ENCODE measurements around the gene C5AR2. TPM values are rescaled to one million over a fixed set of nuclear protein-coding genes. Genes with fewer than 3 reads are reported as not detected.
"Not testable (repeated sequence)": the region's sequence is repeated elsewhere in the genome, so short reads cannot be mapped to it uniquely, and the experiment has no call there.

The C5AR2 gene
- total RNA-seq, 1 donor from 2014 or later: 0.42 TPM

DNA sequence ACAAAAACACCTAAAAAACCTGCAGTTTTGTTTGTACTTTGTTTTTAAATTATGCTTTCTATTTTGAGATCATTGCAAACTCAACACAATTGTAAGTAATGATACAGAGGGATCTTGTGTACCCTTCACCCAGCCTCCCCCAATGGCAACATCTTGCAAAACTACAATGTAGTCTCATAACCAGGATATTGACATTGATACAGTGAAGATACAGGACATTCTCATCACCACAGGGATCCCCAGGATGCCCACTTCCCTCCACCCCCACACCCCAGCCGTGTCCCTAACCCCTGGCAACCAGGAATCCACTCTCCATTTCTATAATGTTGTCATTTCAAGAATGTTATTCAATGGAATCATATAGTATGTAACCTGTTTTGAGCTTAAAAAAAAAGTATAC lies 10.3 kb upstream of the C5AR2 start:
- DNase-seq (no peak), ATAC-seq (no peak)
- intact Hi-C loops (cut with micrococcal nuclease): no loop called here

DNA sequence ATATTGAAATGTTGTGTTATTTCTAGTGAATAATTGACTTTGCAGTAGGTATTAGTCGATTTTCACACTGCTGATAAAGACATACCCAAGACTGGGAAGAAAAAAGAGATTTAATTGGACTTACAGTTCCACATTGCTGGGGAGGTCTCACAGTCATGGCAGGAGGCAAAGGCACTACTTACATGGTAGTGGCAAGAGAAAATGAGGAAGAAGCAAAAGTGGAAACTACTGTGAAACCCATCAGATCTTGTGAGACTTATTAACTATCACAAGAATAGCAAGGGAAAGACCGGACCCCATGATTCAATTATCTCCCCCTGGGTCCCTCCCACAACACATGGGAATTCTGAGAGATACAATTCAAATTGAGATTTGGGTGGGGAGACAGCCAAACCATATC lies 9.9 kb upstream of the C5AR2 start:
- ATAC-seq: no peak
- no peak for DNase-seq
- intact Hi-C loops (cut with micrococcal nuclease): no loop called here

DNA sequence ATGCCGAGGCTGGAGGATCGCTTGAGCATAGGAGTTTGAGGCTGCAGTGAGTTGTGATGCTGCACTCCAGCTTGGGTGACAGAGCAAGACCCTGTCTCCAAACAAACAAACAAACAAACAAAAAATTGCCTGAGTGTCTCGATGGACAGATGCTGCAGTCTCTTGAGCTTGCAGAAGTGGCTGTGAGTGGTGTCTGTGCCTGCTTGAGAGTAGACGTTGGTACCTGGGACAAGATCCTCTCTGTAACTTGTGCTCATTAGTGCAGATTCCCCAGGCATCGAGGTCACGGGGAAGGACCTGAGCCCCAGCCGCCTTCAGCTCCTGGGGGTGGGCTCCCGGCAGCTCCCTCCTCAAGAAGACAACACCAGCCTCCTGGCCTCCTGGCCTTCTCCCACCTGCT lies 8.6 kb upstream of the C5AR2 start:
- intact Hi-C loops (cut with micrococcal nuclease): no loop called here
- ATAC-seq (no peak), DNase-seq (no peak)

DNA sequence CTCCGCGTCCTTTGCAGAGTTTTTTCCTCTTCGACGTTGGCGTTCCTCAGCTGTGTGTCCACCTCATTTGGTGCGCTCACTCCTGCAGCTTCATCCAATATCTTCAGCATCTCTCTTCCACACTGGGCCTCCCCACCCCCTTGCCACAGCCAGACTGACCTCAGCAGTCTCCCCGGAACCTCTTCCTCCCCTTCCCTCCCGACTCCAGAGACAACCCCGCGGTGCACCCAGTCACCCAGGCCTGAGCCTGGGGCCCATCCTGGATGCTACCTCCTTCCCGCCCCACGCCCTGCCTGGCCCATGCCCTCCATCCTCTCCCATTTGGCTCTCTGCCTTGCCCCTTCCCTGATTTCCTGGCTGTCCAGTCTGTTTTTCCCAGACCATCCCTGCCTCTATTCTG lies 8.1 kb upstream of the C5AR2 start:
- intact Hi-C loops (cut with micrococcal nuclease): no loop called here
- peak; percentile 68 for ATAC-seq
- no peak for DNase-seq

DNA sequence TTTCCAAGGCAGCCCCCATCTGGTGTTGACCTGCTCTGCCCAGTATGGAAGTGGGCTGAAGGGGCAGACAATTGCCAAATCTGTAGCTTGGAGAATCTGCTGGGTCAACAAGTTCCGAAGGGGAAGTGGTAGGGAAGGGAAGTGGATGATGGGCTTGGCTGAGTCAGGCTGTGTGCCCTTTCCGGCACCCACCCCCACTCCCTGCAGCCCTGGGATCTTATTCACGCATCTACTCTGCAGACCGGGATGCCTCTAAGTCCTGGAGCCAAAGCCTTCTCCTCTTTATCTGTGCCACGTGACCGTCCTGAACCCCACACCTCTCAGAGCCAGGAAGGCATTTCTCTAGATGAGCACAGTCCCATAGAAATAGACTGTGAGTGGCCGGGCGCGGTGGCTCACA lies 7.5 kb upstream of the C5AR2 start:
- peak; percentile 89 for ATAC-seq
- intact Hi-C loops (cut with micrococcal nuclease): no loop called here
- no peak for DNase-seq

DNA sequence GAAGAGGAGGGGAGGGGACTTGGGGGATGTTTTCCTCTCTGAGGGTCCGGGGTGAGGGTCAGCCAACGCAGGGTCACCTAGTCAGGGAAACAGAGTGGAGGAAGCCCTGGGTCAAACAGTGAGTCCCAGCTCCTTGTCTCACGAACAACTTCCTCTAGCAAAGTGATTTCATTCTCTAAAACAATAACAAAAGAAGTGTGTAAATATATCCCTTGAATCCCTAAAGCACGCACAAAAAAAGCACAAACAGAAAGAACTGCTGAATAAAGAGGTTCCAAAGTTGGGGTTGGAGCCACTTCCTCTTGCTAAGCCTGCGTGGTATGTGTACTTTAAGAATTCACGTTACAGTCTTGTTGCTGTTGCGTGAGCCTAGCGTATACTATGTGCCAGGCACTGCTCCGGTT lies 1.5 kb upstream of the C5AR2 start:
- intact Hi-C loops (cut with micrococcal nuclease): no loop called here
- ATAC-seq: peak; percentile 79
- DNase-seq: no peak

DNA sequence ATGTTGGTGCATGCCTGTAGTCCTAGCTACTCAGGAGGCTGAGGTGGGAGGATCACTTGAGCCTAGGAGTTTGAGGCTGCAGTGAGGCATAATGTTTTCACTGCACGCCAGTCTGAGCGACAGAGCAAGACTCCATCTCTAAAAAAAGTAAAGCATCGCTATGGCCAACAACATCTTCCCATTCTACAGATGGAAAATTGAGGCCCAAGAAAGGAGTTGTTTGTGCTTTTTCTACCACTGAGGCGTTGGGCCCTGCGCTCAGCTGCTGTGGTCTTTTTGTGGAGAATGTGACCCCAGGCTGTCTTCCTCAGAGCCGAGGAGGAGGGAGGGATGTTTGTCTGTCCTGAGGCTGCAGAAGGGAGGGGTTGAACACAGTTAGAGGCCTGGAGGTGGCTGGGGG lies 485 bp upstream of the C5AR2 start:
- ATAC-seq (no peak), DNase-seq (no peak)
- intact Hi-C loops (cut with micrococcal nuclease): no loop called here

DNA sequence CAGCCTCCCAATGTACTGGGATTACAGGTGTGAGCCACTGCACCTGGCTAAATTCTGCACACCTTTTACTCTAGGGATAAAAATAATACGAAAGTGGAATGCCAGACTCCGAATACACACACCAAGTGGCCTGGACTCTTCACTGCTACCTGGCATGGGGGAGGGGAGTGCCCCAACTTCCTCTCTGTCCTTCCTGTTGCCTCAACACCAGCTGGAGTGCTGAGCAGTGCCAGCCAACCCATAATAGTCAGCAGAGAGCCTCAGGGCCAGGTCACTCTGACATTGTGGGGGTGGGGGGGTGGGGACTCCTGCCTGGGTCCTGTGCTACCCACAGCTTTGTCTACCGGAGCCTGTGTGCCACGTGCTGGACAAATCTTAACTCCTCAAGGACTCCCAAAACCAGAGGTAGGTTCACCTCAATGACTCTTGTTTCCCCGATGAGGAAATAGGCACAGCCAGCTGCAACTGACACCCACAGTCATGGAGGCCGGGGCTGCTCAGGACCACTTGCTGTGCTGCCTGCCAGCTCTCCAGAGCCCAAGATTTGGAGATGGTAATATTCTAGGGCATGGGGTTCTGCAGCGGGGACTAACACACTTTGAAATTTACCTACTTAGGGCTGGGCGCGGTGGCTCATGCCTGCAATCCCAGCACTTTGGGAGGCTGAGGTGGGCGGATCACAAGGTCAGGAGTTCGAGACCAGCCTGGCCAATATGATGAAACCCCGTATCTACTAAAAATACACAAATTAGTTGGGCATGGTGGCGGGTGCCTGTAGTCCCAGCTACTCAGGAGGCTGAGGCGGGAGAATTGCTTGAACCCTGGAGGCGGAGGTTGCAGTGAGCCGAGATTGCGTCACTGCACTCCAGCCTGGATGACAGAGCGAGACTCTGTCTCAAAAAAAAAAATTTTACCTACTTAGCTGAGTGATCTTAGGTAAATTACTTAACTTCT lies 5.1 kb downstream of the C5AR2 start:
- intact Hi-C loops (cut with micrococcal nuclease): not testable (repeated sequence)
- peak; percentile 56 for DNase-seq
- ATAC-seq: peak; percentile 78

DNA sequence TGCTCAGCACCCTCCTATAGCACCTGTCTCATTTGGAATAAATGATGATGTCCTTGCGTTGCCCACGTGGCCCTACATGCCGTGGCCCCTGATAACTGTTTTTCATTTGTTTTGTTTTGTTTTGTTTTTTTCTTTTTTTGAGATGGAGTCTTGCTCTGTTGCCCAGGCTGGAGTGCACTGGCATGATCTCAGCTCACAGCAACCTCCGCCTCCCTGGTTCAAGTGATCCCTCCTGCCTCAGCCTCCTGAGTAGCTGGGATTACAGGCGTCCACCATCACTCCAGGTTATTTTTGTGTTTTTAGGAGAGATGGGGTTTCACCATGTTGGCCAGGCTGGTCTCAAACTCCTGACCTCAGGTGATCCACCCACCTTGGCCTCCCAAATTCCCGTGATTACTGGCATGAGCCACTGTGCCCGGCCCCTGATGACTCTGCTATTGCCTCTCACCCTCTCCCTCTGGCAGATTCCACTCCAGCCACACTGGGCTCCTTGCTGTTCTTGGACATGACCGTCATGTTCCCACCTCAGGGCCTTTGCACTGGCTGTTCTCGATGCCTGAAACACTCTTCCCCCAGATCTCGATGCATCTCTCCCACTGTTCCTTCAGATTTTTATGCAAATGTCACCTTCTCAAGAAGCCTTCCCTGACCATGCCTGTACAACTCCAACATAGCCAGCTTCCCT lies 7.4 kb downstream of the C5AR2 start:
- DNase-seq (no peak), ATAC-seq (no peak)
- intact Hi-C loops (cut with micrococcal nuclease): no loop called here

DNA sequence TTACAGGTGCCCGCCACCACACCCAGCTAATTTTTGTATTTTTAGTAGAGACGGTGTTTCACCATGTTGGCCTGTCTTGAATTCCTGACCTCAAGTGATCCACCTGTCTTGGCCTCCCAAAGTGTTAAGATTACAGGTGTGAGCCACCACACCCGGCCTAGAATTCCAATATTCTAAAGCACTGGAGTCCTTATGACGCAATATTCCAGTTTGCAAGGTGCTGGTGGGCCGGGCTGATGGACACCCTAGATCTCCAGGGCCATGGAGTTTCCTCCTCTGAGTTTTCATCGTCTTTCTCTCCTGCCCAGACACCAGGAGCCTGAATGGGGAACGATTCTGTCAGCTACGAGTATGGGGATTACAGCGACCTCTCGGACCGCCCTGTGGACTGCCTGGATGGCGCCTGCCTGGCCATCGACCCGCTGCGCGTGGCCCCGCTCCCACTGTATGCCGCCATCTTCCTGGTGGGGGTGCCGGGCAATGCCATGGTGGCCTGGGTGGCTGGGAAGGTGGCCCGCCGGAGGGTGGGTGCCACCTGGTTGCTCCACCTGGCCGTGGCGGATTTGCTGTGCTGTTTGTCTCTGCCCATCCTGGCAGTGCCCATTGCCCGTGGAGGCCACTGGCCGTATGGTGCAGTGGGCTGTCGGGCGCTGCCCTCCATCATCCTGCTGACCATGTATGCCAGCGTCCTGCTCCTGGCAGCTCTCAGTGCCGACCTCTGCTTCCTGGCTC lies 8.7 kb downstream of the C5AR2 start:
- DNase-seq (no peak), ATAC-seq (no peak)
- intact Hi-C loops (cut with micrococcal nuclease): no loop called here

DNA sequence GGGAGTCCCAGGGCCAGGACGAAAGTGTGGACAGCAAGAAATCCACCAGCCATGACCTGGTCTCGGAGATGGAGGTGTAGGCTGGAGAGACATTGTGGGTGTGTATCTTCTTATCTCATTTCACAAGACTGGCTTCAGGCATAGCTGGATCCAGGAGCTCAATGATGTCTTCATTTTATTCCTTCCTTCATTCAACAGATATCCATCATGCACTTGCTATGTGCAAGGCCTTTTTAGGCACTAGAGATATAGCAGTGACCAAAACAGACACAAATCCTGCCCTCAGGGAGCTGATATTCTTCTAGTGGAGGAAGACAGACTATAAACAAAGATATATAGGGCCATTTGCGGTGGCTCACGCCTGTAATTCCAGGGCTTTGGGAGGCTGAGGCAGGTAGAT lies 9.8 kb downstream of the C5AR2 start:
- no peak for DNase-seq
- ATAC-seq: no peak
- intact Hi-C loops (cut with micrococcal nuclease): no loop called here

DNA sequence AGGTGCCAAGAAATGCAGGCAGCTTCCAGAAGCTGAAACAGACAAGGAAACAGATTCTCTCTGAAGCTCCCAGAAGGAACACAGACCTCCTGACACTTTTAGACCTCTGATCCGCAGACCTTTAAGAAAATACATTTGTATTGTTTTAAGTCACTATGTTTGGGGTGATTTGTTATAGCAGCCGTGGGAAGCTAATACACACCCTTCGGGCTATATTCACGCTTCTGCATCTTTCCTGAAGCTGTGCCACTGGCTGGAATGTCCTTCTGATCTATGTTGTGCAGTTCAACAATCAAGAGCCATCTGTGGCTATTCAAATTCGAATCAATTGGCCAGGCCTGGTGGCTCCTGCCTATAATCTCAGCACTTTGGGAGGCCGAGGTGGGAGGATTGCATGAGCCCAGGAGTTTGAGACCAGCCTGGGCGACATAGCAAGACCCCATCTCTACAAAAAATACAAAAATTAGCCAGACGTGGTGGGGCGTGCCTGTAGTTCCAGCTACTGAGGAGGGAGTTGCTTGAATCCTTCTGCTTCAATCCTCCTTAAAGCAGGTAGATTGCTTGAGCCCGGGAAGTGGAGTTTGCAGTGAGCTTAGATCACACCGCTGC lies 11.3 kb downstream of the C5AR2 start:
- intact Hi-C loops (cut with micrococcal nuclease): no loop called here
- no peak for ATAC-seq
- no peak for DNase-seq

DNA sequence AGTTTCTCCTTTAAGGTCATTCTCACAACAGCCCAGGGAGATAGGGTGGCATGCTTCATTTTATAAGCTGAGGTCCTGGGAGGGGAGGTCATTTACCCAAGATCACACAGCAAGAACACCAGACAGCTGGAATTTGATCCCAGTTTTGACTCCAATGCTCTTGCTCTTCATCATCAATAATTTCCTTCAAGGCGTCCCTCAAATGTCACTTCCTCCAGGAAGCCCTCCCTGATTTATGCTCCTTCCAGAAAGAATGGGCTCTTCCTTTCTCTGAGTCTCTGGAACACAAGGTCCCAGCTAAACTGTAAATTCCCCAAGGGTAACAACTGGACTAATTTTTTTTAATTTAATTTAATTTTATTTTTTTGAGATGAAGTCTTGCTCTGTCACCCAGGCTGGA lies 12.4 kb downstream of the C5AR2 start:
- ATAC-seq: no peak
- intact Hi-C loops (cut with micrococcal nuclease): no loop called here
- no peak for DNase-seq

DNA sequence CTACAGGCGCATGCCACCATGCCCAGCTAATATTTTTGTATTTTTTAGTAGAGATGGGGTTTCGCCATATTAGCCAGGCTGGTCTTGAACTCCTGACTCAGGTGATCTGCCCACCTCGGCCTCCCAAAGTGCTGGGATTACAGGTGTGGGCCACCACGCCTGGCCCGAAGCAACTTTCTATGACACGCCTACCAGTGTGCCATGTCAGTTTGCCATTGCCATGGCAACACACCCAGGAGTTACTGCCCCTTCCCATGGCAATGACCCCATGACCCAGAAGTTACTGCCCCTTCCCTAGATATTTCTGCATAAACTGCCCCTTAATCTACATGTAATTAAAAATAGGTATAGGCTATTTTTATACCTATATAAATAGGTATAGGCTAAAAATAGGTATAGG lies 14.0 kb downstream of the C5AR2 start:
- intact Hi-C loops (cut with micrococcal nuclease); ATAC-seq; DNase-seq: not testable (repeated sequence)

DNA sequence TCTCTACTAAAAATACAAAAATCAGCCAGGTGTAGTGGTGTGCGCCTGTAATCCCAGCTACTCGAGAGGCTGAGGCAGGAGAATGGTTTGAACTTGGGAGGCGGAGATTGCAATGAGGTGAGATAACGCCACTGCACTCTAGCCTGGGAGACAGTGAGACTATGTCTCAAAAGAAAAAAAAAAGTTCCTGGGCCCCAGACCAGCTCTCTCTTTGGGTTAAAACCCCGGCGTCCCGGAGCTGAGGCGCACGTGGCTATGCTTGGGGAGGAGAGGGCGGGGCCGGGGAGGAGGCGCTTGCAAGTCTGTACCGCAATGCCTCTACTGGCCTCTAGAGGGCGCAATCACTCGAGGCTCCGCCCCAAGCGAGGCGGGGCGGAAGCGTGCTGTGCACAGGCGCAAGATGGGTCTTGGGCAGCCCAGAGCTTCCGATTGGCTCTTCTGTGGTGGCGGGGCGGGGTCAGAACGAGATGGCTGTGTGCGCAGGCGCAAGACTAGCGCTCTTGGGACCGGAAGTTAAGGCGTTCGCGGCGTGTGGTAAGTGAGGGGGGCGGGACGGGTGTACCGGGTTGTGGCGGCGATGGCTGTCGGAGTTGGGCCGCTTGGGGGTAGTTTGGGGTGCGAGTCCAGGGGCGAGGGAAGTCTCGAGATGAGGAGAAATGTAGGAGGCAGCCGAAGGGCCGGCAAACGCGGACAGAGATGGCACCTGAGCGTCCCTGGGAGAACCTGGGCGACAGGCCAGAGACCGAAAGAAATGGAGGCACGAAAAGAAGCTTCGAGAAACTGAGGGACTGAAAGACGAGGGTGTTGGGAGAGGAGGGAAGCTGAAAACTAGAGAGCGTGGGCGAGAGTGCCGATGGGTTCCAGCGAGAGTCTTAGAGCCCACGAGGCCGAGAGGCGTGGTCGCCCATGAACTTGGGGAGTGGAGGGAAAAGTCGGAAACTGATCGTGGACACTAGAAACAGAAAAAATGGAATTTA lies 17.1 kb downstream of the C5AR2 start, which contains the start of gene DHX34:
Gene DHX34, plus strand, starts transcription at position 497 of the 977 bp plus-strand sequence. CDS start 3,716 bp downstream, outside the sequence.
- DNase-seq: peak; percentile 99

DNA sequence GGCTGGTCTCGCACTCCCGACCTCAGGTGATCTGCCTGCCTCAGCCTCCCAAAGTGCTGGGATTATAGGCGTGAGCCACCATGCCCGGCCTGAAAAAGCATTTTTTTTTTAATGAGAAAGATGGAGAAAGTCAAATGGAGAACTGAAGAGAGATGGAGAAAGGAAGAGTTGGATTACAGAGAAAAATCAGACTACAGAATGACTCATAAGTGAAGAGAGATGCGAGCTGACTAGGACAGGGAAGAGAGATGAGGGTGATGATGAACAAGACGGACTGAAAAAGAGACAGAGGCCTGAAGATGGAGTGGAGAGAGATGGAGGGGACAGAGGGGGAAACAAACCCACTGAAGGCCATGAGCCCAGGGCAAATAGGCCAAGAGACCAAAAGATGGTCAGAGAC lies 18.7 kb downstream of the C5AR2 start:
- no peak for DNase-seq
- ATAC-seq: no peak
- intact Hi-C loops (cut with micrococcal nuclease): no loop called here

More for the DNA sequence above, 17.1 kb downstream of the C5AR2 start, which contains the start of gene DHX34:
- intact Hi-C loops (cut with micrococcal nuclease): no loop called here
- peak; percentile 100 for ATAC-seq

DNA sequence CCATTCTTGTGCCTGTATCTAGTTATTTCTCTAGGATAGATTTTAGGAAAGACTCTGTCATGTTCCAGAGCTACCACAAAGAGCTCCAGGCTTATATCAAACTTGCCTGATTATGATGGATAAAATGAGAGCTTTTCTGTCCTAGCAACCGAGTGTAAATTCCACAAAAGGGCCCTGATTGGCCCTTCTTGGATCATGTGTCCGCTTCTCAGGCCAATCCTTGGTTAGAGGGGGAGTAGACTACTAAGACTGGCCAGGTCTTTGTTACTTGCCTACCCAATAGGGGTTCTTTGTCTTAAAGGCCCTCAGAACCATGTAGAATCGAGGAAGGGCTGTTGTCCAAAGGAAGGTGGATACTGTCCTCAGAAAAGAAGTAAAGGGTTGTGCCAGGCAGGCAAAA lies 19.6 kb downstream of the C5AR2 start:
- ATAC-seq (no peak), DNase-seq (no peak)
- intact Hi-C loops (cut with micrococcal nuclease): no loop called here

DNA sequence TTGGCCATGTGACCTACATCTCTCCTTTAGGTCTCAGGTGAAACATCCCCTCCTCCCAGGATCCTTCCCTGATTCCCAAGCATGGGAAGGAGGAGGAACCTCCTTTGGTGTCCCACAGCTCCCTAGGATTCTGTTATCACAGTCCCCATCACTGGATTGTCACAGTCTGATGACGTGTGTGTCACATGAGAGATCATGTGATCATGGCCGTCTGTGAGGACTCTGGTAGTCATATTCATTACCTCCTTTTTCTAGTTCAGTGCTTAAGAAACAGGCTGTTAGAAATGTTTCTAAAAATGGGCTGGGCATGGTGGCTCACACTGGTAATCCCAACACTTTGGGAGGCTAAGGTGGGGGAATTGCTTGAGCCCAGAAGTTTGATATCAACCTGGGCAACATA lies 20.1 kb downstream of the C5AR2 start:
- no peak for ATAC-seq

More for the DNA sequence above, 20.1 kb downstream of the C5AR2 start:
- intact Hi-C loops (cut with micrococcal nuclease): no loop called here
- DNase-seq: no peak
